H1 (cell line): ENCODE results near the gene CADM1.

Experiments
- CTCF ChIP-seq, 3 experiments: IDR thresholded peaks; 1 replicate in 2 of 3; 2 replicates in 1 of 3; pipeline versions ENCODE4 v1.5.1 to v1.6.1; 2011; ENCODE audit warnings: low read length in 3 of 3, mild to moderate bottlenecking in 3 of 3, inconsistent platforms in 2 of 3, low read depth in 1 of 3, moderate library complexity in 1 of 3; ENCODE audit not compliant: insufficient read depth in 1 of 3; ENCODE audit errors: control extremely low read depth in 1 of 3
- EGR1 ChIP-seq: IDR thresholded peaks from 2 replicates; pipeline ENCODE4 v1.6.1; 2011; ENCODE audit warnings: low read depth, low read length, borderline replicate concordance
- EZH2 ChIP-seq: fragments of 200-600 bp; sonication (generic); IDR thresholded peaks from 2 replicates; pipeline ENCODE4 v1.7.1; 2012; ENCODE audit warnings: low read depth, mild to moderate bottlenecking, moderate library complexity, low read length, inconsistent platforms; ENCODE audit not compliant: severe bottlenecking
- GABPA ChIP-seq: IDR thresholded peaks from 2 replicates; pipeline ENCODE4 v1.6.1; 2011; ENCODE audit warnings: mild to moderate bottlenecking, low read length, moderate library complexity, borderline replicate concordance; ENCODE audit not compliant: insufficient read depth
- NRF1 ChIP-seq: IDR thresholded peaks from 2 replicates; pipeline ENCODE4 v1.6.1; 2011; ENCODE audit warnings: mild to moderate bottlenecking, low read depth, low read length, improper control_type of control experiment
- POLR2A ChIP-seq, 2 experiments: IDR thresholded peaks; 1 replicate in 1 of 2; 2 replicates in 1 of 2; pipeline ENCODE4 v1.6.1; 2011; ENCODE audit warnings: low read depth in 2 of 2, low read length in 2 of 2, mild to moderate bottlenecking in 2 of 2; ENCODE audit errors: control extremely low read depth in 1 of 2
- POLR2AphosphoS5 ChIP-seq: IDR thresholded peaks from 2 replicates; pipeline ENCODE4 v1.6.1; 2011; ENCODE audit warnings: low read depth, low read length
- RAD21 ChIP-seq, 2 experiments: IDR thresholded peaks in 1 of 2; conservative IDR thresholded peaks in 1 of 2; 2 replicates each; pipeline ENCODE4 v1.6.1; 2011; ENCODE audit warnings: low read depth in 2 of 2, low read length in 2 of 2, improper control_type of control experiment in 1 of 2, inconsistent platforms in 1 of 2, mild to moderate bottlenecking in 1 of 2, moderate library complexity in 1 of 2
- RFX5 ChIP-seq: IDR thresholded peaks from 2 replicates; pipeline ENCODE4 v1.6.1; 2011; ENCODE audit warnings: low read depth, low read length, improper control_type of control experiment, borderline replicate concordance
- TAF1 ChIP-seq: IDR thresholded peaks from 2 replicates; pipeline ENCODE4 v1.6.1; 2011; ENCODE audit warnings: mild to moderate bottlenecking, low read depth, low read length
- TCF12 ChIP-seq: IDR thresholded peaks from 2 replicates; pipeline ENCODE4 v1.6.1; 2011; ENCODE audit warnings: low read depth, mild to moderate bottlenecking, low read length
- TF ChIP-seq, protein P1 (sequence below): IDR thresholded peaks from 2 replicates; pipeline ENCODE4 v1.6.1; 2012; ENCODE audit warnings: low read length, inconsistent platforms

DNA sequence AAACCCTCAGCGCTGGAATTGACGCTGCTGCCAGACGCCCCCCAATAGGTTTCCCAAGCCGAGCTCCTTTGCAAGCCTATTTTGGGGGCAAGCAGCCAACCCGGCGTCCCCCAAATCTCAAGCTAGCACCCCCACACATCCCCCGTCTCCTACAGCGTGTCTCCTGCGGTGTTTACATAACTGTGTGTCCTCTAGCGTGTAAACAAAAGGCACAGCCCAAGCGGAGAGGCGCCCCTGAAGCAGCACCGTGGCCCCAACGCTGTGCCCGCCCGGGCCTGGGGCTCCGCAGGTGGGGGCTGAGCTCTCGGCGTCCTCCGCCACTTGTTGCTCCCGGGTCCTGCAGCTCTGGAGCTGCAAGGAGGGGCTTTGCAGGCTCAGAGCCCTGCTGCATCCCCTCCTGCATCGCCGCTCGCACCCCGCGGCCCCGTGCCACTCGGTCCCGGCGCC lies 1.6 kb downstream of the CADM1 start:
- TF ChIP-seq EGR1 (no peak), EZH2 (peak; percentile 42), RAD21 (IDR thresholded peaks at IDR 0.05 in 1 of 2, conservative IDR thresholded peaks at IDR 0.05 in 1 of 2; ENCODE audit: low read depth in 2 of 2, low read length in 2 of 2) (no peak), POLR2A (IDR thresholded peaks at IDR 0.05; ENCODE audit: control extremely low read depth in 1 of 2, low read depth in 2 of 2, low read length in 2 of 2) (no peak), POLR2AphosphoS5 (no peak), TCF12 (no peak), RFX5 (no peak), NRF1 (no peak), CTCF (IDR thresholded peaks at IDR 0.05; ENCODE audit: control extremely low read depth in 1 of 3, insufficient read depth in 1 of 3, low read depth in 1 of 3, low read length in 3 of 3) (no peak), GABPA (no peak), TAF1 (0 out of 2 replicates have a peak, but pooled peaks have one; percentile 24)
- TF ChIP-seq, protein P1, sequence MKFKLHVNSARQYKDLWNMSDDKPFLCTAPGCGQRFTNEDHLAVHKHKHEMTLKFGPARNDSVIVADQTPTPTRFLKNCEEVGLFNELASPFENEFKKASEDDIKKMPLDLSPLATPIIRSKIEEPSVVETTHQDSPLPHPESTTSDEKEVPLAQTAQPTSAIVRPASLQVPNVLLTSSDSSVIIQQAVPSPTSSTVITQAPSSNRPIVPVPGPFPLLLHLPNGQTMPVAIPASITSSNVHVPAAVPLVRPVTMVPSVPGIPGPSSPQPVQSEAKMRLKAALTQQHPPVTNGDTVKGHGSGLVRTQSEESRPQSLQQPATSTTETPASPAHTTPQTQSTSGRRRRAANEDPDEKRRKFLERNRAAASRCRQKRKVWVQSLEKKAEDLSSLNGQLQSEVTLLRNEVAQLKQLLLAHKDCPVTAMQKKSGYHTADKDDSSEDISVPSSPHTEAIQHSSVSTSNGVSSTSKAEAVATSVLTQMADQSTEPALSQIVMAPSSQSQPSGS: no peak
